ENCODE data around the gene USP15.

- TF ChIP-seq POLR2AphosphoS5 (IDR thresholded peaks at IDR 0.05; ENCODE audit: low read depth) (no peak), CTCF (IDR thresholded peaks at IDR 0.05; ENCODE audit: insufficient read depth, low read length) (no peak)
Observed at GRCh38 chr12:62446754-62447452, 186.7 kb downstream of the USP15 start.

Data from HL-60 (cell line).